Measurements from ENCODE around the gene IHH.

IHH gene

DNA sequence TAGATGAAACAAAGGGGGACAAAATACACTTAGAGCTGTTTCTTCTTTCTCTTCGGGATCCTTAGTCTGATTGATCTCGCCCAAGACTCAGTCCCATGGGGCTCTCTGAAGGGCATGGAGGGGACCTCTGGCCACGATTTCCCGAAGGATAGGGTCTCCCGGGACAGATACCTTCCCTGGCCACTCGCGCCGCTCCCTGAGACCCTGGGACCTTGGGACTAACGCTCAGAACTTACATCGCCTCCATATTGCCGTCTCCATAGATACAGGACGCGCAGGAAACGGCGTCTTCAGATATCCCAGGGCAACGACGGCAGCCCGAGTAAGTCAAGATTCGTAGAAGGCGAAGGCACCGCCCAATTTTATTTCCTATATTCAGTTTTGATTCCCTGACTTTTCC is 19.5 kb downstream of the IHH start, which contains the start of gene CFAP65:
Gene CFAP65 (minus strand): TSS at position 265 of the 400 bp plus-strand sequence. CDS start 2,468 bp downstream, outside the sequence.
- no peak within 1 kb of the TSS for H3K4me3 ChIP-seq (ENCODE audit: low read depth, low read length)
- TF ChIP-seq, protein P1, sequence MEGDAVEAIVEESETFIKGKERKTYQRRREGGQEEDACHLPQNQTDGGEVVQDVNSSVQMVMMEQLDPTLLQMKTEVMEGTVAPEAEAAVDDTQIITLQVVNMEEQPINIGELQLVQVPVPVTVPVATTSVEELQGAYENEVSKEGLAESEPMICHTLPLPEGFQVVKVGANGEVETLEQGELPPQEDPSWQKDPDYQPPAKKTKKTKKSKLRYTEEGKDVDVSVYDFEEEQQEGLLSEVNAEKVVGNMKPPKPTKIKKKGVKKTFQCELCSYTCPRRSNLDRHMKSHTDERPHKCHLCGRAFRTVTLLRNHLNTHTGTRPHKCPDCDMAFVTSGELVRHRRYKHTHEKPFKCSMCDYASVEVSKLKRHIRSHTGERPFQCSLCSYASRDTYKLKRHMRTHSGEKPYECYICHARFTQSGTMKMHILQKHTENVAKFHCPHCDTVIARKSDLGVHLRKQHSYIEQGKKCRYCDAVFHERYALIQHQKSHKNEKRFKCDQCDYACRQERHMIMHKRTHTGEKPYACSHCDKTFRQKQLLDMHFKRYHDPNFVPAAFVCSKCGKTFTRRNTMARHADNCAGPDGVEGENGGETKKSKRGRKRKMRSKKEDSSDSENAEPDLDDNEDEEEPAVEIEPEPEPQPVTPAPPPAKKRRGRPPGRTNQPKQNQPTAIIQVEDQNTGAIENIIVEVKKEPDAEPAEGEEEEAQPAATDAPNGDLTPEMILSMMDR (IDR thresholded peaks at IDR 0.05; ENCODE audit: borderline replicate concordance, insufficient read depth, low read depth, low read length), result no peak

DNA sequence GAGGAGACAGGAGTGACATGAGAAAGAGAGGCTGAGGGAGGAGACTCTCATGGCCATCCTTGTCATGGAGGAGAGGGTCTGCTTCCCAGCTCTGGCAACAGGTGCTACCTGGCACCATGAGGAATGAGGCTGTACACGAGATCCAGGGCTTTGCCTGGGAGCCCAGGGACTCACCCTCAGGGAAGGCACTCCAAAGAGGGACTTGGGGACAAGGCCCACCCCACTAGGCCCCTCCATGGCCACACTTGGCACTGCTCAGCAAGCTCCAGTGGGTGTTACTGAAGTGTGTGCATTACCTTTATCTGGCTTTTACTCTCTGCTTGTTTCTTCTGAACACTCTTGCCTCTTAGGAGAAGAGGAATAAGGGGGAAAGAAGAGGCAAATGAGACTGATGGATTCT is 22.1 kb downstream of the IHH start:
- TF ChIP-seq, protein P1 (IDR thresholded peaks at IDR 0.05; ENCODE audit: borderline replicate concordance, insufficient read depth, low read depth, low read length), result no peak
- H3K4me3 ChIP-seq (ENCODE audit: low read depth, low read length), result no peak overlapping the region

GRCh38 chr2:219037783-219038499 is 22.8 kb downstream of the IHH start:
- H3K4me3 ChIP-seq (ENCODE audit: low read depth, low read length), result no peak overlapping the region
- TF ChIP-seq, protein P1 (IDR thresholded peaks at IDR 0.05; ENCODE audit: borderline replicate concordance, insufficient read depth, low read depth, low read length), result no peak

GRCh38 chr2:219035942-219036341 is 24.8 kb downstream of the IHH start:
- no peak overlapping the region for H3K4me3 ChIP-seq (ENCODE audit: low read depth, low read length)
- TF ChIP-seq, protein P1 (IDR thresholded peaks at IDR 0.05; ENCODE audit: borderline replicate concordance, insufficient read depth, low read depth, low read length), result no peak

DNA sequence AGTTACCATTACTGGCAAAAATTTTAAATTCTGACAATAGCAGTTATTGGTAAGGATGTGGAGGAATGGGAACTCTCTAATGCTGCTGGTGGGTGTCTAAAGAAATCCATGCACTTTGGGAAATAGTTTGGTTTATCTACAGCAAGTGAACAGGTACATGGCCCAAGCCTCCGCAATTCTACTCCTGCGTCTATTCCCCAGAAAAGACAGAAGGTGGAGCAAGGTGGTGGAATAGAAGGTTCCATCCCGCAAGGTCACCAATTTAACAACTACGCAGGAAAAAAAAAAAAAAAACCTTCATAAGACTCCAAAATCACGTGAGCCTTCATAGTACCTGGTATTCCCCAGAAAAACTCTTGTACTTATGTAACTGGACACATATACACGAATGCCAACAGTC is 25.9 kb downstream of the IHH start:
- TF ChIP-seq, protein P1 (IDR thresholded peaks at IDR 0.05; ENCODE audit: borderline replicate concordance, insufficient read depth, low read depth, low read length), result no peak
- no peak overlapping the region for H3K4me3 ChIP-seq (ENCODE audit: low read depth, low read length)

DNA sequence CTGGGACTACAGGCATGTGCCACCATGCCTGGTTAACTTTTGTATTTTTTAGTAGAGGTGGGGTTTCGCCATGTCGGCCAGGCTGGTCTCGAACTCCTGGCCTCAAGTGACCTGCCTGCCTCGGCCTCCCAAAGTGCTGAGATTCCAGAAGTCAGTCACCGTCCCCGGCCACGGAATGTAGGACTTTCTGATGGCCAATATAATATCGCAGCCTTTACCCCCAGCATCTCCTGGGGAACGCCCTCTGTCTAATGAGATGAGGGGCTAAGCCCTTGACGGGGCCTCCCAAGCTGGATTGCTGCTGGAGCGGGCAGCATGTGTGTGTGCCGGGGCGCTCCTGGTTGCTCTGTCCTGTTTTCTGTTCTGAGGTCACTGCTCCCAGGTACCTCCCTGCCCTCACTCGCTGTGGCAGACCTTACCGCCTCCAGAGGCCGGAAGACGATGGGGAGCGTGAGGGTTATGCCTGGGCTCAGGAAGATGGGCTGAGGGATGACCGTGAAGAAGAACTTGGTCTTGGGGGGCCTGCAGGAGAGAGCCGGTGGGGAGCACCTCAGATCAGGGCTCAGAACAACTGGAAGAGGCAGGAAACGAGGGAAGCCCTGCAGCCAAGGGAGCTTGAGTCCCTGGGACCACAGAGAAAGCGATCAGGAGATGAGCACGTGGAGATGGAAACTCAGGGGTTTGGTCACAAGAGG is 28.5 kb downstream of the IHH start:
- no peak overlapping the region for H3K4me3 ChIP-seq (ENCODE audit: low read depth, low read length)
- TF ChIP-seq, protein P1 (IDR thresholded peaks at IDR 0.05; ENCODE audit: borderline replicate concordance, insufficient read depth, low read depth, low read length), result no peak

All from GM12875 (cell line).